NCI-H146 treated with DMSO at 0.1 percent for 48 hours (cell line): ENCODE results near the gene CBS.
"Not testable (repeated sequence)": the region's sequence is repeated elsewhere in the genome, so short reads cannot be mapped to it uniquely, and the experiment has no call there.

Experiments
- DNase-seq: peaks from one replicate; lab custom pipeline; 2025; ENCODE audit not compliant: unreplicated experiment; lab: John Stamatoyannopoulos, UW

Gene CBS

GRCh38 chr21:43075170-43076022 lies at the start of gene CBS:
Gene CBS (minus strand): TSS chr21:43075835. CDS start chr21:43072193, 3,642 bp downstream.
- DNase-seq: not testable (repeated sequence)

GRCh38 chr21:43115956-43116355 lies 40.3 kb upstream of the CBS start:
- not testable (repeated sequence) for DNase-seq

DNA sequence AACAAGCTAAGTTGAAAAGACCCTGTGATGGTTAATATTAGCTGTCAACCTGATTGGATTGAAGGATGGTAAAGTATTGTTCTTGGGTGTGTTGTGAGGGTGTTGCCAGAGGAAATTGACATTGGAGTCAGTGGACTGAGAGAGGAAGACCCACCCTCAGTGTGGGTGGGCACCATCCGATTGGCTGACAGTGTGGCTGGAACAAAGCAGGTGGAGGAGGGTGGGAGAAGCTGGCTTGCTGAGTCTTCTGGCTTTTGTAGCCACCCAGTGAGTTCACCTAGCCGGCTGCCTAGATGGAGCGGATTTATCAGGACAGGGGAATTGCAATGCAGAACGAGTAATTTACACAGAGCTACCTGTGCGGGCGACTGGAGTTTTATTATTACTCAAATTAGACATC lies 38.8 kb upstream of the CBS start:
- DNase-seq: not testable (repeated sequence)

DNA sequence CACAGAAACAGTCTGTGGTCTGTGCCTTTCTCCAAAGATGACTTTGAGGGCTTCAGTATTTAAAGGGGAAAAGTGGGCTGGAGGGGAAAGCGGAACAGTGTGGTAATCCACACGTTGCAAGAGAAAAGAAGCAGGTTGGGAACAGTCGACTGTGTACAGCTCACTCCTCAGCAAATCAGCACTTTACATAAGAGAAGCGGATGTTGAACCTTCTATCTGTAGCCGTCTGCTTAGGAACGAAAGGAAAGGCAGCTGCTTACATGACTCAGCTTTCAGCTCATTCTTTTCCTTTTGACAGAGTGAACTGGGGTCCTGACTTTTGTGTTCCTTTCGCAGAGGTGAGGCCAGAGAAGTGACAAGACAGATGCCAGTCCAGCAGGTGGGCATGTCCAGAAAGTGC lies 33.4 kb upstream of the CBS start:
- DNase-seq: not testable (repeated sequence)

- DNase-seq: not testable (repeated sequence)
Measured at GRCh38 chr21:43108177-43108576, 32.5 kb upstream of the CBS start.

GRCh38 chr21:43107794-43108137 lies 32.1 kb upstream of the CBS start:
- DNase-seq: not testable (repeated sequence)

GRCh38 chr21:43106965-43107793 lies 31.5 kb upstream of the CBS start, which contains the start of gene U2AF1:
Gene U2AF1 (minus strand): TSS chr21:43107570. CDS start chr21:43107494, 76 bp downstream.
- DNase-seq: not testable (repeated sequence)

DNA sequence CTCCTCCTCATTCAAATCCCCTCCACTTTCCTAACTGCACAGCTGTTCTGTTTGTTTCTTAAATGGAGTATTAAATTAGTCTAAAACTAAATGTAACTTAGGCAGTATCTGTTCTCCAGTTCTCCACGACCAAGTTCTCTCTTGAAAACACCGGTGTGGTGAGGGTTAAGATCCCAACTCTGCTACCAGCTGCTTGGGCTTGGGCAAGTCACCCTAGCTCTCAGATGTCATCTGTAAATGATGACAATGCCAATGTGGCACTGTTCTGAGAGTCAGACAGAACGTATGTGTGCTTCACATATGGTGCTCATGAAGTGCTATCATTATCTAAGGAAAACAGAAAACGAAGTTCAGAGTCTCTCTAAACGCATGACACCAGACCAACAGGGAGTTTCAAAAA lies 29.0 kb upstream of the CBS start:
- not testable (repeated sequence) for DNase-seq

DNA sequence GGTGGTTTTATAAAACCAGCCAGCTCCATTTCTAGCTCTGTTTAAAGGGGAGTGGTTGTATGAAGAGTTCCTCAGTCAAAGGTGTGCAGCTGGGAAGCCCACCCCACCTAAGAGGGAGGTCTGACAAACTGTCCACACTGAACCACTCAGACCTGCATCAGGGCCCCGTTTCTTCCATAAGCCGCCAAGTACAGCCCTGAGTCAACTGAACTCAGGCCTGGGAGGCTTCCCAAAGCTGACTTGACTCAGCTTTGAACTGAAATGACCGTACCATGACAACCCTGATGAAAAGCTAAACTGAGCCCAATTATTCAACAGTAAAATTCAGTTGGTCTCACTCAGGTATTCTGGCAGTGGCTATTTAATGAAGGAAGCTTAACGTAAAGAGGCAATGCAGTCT lies 26.6 kb upstream of the CBS start:
- DNase-seq: not testable (repeated sequence)

DNA sequence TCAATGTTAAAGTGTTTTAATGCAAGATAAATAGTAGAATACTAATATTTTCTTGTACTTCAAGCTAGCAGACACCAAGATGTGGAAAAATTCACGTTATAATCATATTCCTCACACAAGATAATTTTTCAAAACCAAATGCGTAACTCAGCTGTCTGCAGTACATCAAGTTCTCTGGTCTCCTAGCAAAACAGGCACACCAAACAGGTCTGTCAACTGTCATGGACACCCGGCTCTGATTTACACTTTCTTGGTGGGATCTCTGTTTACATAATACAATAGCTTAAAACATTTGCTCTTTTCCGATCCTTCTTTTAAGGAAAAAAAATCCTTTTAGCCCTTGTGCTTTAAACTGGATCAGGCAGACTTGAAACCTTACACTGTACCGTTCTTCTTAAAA lies 26.0 kb upstream of the CBS start:
- not testable (repeated sequence) for DNase-seq

GRCh38 chr21:43101000-43101399 lies 25.4 kb upstream of the CBS start:
- DNase-seq: not testable (repeated sequence)

DNA sequence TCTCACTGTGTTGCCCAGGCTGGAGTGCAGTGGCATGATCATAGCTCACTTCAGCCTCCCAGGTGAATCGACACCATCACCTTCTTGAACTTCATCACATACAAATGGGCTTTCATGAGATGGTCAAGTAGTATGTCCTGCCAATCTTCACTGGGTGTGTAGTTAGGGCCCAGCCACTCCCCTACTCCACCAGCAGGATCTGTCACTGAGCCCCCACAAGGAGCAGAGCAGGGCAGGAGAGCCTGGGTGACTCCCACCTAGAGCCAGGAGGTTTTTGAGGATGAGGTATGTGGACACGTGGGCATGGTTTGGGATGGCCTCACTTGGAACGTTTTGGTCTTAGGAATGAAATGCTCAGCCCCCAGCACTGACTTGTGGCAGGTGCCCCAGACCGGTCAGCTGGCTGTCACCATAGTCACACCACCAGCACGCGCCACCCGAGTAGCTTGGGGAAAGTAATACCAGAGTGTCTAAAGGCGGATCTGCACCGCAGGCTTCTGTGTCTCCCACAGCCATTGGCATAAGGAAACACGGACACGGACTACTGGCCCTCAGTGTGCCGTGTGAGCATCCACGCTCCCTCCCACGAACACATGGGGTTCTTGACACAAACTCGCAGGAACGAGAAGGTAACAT lies 16.5 kb upstream of the CBS start:
- not testable (repeated sequence) for DNase-seq

GRCh38 chr21:43090947-43091346 lies 15.3 kb upstream of the CBS start:
- DNase-seq: not testable (repeated sequence)

DNA sequence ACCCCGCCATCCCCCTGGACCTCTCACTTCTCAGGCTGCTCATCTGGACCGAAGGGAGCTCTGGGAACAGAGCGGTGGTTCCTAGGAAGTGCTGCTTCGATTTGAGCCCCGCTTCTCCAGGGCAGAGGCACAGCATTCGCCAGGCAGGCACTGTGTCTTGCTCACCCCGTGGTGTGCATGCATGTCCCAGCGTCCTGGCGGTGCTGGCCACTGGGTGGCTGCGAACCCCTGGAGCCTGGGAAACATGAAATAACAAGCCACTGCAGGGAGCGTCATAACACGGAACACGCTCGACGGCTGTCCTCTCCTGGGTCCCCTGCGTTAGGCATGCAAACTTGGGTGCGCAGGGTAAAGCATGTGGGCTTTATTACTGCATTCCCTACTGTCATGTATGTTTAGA lies 13.8 kb upstream of the CBS start:
- DNase-seq: not testable (repeated sequence)

DNA sequence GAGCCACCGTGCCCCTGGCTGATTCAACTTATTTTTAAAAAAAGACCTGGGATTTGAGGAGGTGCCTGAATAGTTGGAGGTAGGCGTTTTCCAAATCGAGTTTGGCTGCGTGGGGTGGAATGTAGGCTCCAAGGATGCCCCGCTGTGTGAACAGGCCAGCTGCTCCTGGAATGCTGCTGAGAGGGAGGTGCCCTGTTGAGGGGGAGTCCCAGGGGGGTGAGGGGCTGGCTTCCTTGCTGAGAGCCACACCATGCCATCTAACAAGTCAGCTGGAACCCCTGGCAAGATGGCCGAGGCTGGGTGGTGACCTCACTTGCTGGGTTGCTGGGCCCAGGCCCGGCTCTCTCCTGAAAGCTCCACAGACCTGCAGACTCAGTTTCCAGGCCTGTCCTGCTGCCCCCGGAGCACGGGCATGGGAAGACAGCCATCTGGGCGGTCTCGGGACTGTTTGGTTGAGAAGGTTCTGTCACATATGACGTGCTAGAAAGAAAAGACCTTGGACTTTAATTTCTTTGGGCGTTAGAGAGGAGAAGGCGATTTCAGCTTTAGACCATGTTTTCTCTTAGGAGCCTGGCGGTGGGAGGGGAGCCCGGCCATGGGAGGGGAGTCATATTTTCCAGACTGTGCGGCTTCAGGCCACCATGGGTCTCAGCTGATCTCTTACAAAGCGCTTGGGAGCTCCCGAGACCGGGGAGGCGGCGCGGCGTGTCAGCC lies 7.1 kb upstream of the CBS start:
- not testable (repeated sequence) for DNase-seq

GRCh38 chr21:43076643-43077042 lies 1.0 kb upstream of the CBS start:
- not testable (repeated sequence) for DNase-seq

GRCh38 chr21:43076023-43076637 lies 495 bp upstream of the CBS start:
- DNase-seq: not testable (repeated sequence)

DNA sequence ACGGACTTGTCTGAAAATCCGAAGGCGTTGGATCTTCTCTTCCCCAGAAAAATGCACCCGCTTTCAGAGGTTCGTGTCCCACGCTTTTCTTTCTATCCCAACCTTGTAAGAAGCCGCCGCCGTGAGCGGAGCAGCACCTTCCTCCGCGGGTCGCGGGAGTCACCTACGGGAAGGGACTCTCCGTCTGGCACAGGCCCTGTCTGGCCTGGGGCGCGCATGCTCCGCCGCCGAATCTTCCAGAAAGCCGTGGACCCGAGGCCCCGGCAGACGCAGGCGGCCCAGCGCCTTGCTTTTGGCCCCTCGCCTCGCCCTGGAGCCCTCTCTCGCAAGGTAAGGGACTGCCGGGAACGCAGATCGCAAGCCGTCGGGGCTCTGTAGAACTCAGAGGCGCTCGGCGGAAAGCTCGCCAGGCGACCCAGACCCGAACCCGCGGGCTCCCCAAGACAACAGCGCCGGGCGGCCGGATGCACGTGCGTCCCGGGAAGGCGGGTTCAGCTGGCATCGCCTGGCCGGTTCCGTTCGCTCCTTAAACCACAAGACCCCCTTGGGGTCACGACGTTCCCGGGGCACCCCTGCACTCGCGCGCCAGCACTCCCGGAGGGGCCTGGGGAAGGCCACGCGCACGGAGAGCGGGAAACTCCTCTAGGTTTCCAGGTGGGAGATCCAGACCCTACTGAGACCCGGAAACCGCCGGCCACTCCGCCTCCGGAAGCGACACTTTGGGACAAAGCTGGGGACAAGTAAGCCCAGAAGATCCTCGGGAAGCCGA lies 1.1 kb downstream of the CBS start:
- not testable (repeated sequence) for DNase-seq

DNA sequence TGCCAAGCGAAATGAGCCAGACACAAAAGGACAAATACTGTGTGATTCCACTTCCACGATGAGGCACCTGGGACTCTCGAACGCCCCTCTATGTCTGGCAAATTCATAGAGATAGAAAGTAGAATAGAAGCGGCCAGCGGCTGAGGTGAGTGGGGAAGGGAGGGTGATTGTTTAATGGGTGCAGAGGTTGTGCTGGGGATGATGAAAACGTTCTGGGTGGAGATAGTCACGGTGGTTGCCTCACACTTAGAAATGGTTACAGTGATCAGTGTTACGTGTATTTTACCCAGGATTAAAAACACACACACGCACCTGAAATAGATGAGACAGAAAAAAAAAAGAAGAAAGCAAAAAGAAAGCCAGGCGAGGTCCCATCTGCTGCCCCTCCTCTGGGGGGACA lies 2.9 kb downstream of the CBS start:
- not testable (repeated sequence) for DNase-seq
